NCI-H187 treated with DMSO at 0.1 percent for 48 hours (cell line): ENCODE measurements around the gene SMARCC1.
A peak's percentile ranks its signal among the peaks of the same experiment; 100 is the strongest.
"Not testable (repeated sequence)": the region's sequence is repeated elsewhere in the genome, so short reads cannot be mapped to it uniquely, and the experiment has no call there.

Source experiments
- DNase-seq: peaks from one replicate; lab custom pipeline; 2025; lab: John Stamatoyannopoulos, UW

Gene SMARCC1

DNA sequence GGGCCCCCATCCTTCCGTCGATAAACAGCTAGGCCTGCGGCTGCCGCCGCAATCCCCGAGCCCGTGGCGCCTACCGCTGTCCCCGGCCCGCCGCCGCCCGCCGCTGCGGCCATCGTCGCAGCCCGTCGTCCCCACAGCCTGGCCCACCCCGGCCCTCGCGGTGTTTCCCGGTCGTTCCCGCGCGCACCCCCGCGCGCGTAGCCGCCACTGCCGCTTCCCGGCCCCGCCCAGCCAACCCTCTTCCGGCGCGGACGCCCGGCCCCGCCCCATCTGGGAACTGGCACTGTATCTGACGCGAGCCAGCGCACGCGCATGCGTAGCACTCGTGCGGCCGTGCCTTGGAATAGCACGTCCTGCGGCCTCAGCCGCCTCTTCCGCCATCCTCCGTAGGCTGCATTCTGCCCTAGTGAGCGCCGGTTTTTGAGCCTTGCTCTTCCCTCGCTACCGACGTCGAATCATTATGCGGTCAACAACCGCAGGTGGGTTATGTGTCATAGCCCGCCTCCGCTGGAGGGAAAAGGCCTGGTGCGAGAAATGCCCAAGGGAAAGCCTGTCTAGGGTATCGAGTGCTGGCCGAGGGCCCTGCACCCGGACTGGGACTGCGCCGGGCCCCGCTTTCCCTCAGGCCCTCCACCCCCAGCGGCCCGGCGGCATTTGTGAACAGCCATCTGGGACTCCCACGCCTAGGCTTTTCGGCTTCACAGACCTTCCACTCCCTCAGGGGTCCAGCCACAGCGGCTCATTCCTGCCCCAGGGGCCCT, at the start of gene SMARCC1:
TSS of gene SMARCC1 (minus strand) at position 209 of the 761 bp plus-strand sequence. CDS start at position 113, 96 bp downstream.
- peak; percentile 48 for DNase-seq

DNA sequence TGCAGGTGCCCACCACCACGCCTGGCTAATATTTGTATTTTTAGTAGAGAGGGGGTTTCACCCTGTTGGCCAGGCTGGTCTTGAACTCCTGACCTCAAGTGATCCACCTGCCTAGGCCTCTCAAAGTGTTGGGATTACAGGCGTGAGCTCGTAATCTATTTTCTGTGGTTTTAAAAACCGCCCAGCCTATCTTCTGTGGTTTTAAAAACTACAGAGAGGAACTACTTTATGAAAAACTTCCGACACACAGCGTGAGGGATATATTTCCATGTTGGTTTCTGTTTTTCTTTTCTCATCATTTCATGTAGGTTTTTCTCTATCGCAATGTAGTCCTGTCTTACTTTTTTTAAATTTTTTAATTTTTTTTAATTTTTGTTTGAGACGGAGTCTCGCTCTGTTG, 47.8 kb upstream of the SMARCC1 start:
- not testable (repeated sequence) for DNase-seq

DNA sequence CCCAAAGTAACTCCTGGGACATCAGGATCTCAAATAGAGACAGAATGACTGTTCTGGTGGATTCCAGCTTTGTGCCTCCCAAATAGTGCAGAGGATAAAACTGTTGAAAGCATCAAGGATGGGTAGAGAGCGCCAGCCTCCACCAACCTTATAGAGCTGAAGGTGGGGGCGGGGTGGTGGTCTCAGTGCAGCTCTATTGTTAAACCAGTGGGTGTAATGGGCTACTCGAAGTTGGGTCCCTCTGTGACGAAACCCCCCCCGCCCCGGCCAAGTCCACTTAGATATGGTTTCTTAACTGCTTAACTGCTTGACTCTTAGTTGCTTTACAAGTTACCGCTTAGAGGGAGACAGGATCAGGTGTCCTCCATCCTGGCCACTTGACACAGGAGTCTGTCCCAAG, 43.9 kb upstream of the SMARCC1 start:
- no peak for DNase-seq

DNA sequence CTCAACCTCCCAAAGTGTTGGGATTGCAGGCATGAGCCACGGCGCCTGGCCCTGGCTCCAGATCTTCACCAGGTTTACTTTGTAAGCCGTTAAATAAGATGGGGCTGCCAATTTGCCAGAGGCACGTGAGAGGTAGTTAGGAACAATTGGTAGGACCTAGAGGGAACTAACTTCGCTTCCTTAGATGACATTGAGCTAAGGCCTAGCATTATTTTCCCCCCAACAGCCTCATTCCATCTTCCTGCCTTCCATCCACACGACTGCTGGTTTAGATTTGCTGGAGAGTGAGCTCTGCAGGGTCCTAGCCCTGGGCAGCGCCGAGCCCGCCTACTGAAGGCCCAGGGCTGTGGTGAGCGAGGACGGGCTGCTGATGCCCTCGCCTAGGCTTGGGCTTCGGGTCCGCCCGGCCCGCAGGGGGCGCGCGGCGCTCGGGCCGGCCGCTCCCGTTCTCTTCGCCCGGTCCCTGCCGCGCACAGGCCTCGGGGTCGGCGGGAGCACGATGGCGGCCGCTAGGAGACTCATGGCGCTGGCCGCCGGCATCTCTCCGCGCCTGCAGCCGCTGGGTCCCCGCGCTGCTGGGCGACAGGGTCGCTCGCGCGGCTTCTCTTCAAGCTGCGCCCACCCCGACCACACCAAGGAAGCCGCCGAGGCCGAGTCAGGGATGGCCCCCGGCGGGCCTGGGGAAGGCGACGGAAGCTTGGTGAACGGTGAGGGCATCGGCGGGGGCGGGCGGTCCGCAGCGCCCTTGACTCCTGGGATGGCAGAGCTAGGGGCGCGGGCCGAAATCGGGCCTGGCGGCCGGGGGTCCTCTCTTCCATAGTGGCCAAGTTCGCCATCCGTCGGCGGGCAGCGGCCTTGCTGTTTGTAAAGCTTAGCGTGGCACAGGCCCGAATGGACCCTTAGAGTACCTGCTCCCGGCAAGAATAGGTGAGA, 43.1 kb upstream of the SMARCC1 start:
- DNase-seq: no peak

DNA sequence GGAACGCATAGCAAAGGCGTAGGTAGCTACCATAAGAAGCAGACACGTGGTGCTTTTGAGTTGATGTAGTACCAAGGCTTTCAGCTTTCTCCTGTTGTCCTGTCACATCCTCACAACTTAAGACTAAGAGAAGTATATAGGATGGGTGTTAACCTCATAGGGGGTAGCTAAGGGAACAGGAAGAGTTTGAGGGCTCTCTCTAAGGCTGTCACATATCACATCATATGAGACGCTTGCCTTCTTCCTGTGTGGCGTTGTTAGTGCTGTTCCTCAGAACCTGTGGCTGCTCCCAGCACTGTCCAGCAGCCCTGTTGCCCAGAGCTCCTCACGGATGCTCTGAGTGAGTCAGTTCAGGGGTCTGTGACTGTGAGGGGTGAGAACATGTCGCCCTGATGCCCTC, 35.9 kb upstream of the SMARCC1 start:
- DNase-seq: no peak

DNA sequence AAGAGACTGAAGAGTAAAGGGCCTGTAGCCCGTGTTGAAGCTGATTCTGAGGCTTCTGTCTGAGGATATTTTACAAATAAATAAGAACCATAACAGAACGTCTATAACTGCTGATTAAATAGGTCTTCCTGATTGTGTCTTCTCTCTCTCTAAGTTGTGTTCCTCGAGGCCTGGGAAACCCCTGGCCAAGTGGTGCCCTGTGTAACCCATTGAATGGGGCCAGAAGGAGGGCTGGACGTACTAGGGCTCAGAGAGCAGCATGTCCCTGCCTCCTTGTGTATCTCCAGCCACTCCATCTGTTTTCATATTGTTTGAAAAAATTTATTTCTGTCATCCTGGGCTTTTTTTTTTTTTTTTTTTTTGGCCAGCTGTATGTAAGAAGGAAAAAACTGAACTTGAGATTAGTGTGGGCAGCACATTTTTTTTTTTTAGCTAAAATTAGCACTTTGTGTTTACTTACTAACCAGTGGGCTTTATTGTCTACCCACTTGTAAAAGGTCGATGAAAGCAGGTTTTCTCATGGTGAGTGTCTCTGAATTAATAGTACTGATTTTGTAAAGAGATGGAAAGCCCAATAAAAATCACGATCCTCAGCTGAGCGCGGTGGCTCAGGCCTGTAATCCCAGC, 32.0 kb upstream of the SMARCC1 start:
- no peak for DNase-seq

DNA sequence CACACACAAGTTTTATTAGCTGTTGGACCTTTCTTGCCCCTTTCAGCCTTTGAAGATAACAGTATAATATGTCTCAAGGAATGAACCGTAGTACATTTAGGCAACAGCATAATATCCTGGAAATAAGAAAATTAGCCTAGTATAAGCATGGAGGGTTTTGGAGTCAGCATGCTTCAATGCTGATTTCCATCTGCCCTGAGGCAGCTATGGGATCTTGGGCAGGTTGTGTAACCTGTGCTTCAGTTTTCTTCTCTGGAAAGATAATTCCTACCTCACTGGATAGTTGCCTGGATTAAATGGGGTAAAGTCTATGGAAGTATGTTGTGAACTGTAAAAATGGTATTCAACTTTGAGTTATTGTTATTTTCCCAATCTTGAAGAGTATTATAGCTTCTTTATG, 22.9 kb upstream of the SMARCC1 start:
- no peak for DNase-seq

DNA sequence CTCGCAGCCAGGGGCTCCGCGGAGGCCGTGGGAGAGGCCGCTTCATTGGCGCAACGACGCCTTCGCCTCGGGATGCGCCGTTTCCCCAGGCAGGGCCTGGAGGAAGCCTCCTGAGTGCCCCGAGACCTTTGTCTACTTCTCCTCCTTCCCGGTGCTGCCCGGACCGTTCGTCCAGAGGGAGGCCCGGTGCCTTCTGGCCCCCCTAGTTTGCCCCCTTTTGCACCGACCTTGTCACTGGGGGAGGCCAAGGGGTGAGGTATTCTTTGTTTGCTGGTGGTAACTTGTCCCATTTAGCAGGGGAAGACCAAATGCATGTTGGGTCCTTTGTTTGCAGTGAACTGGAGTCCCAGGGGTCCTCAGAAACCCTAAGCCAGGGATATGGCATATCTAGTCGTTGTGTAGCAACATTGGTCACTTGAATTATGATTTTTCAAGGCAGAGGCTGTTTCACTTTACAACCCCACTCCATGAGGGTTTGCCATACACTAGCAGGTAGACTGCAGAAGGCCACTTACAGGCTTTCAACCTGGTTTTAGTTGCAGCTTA, 21.9 kb upstream of the SMARCC1 start:
- DNase-seq: no peak

DNA sequence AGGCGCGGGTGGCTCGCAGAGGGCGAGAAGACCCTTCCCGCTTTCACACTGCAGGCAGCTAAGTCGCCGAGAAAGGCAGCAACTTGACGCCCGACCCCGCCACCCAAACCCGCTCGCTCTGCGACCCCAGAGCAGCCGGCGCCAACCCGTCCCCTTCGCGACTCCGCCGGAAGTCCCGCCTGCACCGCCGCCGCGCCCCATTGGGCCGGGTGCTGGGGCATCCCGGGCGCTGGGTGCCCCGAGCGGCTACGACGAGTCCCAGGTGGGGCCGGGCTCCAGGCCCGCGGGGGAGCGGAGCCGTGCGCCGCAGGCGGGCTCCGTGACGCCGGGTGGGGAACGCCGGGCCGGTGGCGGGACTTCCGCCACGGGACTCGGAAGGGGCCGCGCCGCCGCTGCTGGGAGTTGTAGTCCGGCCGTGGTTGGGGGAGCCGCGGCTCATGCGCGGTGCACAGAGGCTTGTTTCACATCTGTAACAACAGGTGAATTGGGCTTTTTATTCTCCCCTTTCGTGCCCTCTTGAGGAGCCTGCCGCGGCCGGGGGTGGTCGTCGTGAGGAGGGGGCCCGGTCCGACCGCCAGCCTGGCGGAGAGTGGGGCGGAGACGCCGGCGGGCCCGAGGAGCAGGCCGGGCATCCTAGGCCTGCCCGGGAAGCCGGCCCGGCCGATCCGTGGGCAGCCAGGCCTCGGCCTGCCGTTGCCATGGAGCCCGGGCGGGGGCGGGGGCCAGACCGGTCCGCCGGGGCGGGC, 21.2 kb upstream of the SMARCC1 start, which contains the start of gene DHX30:
TSS of gene DHX30 (plus strand) at position 405 of the 746 bp plus-strand sequence. CDS start 7,546 bp downstream, outside the sequence.
- peak; percentile 2 for DNase-seq

DNA sequence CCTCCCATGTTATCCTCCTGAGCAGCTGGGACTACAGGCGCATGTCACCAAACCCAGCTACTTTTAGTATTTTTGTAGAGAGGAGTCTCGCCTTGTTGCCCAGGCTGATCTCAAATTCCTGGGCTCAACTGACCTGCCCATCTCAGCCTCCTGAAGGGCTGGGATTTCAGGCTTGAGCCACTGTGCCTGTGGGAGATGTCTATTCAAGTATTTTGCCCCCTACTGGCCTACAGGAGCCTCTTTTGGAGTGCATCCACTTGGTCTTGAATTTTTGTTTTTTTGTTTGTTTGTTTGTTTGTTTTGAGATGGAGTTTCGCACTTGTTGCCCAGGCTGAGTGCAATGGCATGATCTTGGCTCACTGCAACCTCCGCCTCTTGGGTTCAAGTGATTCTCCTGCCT, 18.0 kb upstream of the SMARCC1 start:
- no peak for DNase-seq

DNA sequence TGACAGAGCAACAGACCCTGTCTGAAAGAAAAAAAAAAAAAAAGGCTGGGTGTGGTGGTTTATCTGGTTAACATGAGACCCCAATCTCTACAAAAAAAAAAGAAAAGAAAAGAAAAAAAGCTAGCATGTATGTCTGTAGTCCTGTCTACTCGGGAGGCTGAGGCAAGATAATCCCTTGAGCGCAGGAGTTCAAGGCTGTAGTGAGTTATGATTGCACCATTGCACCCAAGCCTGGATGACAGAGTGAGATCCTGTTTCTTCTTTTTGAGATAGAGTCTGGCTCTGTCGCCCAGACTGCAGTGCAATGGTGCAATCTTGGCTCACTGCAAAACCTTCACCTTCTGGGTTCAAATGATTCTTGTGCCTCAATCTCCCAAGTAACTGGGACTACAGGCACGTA, 12.9 kb upstream of the SMARCC1 start:
- no peak for DNase-seq

DNA sequence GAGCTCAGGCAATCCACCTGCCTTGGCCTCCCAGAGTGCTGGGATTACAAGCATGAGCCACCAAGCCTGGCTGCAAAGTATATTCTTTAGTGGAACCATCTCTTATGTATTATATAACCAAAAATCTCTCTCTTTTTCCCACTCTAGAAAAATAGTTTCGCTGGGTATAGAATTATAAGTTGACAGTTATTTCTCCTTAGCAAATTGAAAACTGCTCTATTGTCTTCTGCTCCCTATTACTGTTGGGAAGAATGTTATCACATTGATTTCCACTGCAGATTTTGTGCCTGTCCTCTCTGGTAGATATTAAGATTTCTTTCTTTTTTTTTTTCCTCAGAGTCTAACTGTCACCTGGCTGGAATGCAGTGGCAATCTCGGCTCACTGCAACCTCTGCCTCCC, 11.0 kb upstream of the SMARCC1 start:
- DNase-seq: no peak

DNA sequence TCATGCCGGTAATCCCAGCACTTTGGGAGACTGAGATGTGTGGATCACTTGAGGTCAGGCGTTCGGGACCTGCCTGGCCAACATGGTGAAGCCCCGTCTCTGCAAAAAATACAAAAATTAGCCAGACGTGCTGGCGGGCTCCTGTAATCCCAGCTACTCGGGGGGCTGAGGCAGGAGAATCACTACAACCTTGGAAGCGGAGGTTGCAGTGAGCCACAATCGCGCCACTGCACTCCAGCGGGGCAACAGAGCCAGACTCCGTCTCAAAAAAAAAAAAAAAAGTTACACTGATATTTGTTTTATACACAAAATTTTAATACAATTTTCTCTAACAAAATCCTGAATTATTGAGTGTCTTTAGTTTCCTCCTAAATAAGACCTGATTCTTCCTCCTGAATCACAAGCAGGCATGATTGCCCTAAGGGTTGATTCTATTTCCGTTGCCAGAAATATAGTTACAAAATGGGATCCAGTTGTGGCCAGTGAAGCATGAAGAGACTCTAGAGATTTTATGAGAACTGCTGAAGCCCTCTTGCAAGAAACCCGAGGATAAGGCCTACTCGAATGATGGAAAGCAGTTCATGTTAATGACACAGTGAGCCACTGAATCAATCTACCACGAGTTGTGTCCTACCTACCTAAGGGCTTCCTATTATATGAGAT, 9.6 kb upstream of the SMARCC1 start:
- DNase-seq: no peak

DNA sequence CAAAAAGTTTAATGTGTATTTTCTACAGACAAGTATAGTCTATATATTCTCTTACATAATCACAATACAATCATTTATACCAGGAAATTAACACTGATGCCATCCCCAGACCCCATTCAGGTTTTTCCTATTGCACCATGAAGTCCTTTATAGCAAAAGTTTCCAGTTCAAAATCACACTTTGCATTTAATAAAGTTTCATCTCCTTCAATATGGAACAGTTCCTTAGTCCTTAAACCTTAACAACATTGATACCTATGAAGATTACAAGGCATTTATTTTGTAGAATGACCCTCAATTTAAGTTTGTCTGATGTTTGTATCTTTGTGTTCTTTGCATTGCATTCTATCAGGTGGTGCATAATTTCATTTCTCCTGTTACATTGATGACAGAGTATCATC, 2.0 kb upstream of the SMARCC1 start:
- no peak for DNase-seq

DNA sequence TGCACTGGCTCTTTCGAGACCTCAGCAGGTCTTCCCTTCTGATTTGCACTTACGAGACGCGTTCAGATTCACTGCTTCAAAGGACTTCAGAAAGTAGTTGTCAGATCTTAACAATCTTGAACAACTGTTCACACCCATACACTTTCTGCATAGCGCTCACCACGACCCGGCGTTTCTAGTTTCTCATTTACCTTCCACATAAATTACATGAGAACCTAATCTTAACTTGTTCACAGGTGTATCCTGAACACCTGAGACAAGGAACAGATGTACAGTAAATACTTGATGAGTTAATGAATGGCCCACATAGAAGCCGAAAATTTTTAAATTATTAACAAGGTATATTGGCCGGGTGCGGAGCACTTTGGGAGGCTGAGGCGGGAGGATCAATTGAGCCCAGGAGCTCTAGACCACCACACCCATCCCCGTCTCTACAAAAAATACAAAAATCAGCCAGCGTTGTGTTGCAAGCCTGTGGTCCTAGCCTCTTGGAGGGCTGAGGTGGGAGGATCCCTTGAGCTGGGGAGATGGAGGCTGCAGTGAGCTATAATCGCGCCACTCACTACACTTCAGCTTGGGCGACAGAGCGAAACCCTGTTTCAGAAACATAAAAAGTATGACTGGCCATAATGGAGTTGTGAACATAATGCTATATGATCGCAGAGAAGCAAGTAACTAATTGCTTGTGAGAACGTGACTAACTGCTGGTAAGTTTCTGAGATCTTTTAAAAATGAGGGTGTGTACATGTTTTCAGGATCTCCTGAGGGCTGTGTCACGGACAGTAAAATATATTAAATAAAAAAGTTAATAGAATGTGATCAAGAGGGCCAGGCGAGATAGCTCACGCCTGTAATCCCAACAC, 984 bp upstream of the SMARCC1 start:
- no peak for DNase-seq

DNA sequence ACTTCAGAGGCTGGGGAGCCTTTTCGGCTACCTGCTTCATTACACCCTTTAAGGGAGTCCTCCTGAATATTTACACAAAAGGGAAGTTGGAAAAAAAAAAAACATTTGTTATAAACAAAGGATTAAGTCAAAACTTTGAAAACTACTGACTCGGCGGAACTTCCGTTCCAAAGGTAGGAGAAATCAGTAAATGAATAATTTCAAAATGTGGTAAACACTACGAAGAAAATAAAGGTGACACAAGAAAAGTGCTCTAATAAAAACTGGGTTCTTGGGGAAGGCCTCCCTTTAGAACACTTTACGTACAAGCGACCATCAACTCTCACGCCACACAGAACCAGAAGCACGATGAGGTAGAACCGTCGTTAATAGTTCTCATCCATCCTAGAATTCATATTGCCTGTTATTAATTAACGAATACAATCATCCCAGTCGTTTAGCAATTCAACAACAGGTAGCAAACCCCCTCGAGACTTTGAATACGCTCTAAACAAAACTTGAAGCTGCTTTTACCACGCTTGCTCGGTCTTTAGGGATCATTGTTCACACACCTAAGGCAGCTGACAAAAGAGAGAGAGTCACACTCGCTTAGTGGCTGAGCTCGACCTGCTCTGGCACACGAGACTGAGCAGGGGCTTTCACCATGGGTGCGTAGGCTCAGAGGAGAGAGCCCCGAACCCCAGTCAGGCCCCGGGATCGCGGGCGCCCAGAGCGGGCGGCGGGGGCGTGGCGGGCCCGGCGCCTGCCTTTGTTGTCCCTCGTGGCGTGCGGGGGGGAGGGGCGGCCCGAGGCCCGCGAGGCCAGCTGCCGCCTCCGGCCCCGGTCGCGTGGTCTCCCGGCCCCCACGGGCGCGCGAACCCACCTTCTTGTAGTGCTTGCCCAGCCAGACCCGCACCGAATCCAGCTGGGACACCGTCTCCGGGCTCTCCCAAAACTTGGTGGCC, 680 bp downstream of the SMARCC1 start:
- DNase-seq: no peak

DNA sequence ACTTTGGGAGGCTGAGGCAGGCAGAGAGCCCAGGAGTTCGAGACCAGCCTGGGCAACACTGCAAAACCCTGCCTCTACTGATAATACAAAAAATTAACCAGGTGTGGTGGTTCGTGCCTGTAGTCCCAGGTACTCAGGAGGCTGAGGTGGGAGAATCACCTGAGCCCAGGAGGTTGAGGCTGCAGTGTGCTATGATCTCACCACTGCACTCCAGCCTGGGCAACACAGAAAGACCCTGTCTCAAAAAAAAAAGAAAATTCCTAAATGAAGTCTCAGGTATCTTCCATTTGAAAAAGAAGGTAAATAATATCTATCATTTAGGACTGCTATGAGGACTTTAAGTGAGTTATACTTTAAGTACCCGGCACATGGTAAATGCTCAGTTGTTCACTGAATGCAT, 2.9 kb downstream of the SMARCC1 start:
- DNase-seq: no peak

DNA sequence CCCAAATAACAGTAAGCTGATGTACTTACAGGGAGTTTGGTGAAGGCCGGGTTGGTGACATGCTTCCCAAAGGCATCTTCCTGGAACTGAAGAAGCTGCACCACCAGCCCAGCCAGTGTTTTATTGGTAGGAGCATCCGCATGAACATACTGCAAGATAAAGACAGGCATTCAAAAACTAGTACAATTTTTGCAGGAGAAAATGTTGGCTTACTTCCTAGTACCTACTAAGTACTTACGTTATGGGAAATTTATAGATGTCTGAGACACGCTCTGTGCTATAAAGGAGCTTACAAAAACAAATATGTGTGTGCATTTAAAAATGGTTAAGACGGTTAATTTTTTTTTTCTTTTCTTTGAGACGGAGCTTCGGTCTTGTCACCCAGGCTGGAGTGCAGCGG, 8.9 kb downstream of the SMARCC1 start:
- no peak for DNase-seq

DNA sequence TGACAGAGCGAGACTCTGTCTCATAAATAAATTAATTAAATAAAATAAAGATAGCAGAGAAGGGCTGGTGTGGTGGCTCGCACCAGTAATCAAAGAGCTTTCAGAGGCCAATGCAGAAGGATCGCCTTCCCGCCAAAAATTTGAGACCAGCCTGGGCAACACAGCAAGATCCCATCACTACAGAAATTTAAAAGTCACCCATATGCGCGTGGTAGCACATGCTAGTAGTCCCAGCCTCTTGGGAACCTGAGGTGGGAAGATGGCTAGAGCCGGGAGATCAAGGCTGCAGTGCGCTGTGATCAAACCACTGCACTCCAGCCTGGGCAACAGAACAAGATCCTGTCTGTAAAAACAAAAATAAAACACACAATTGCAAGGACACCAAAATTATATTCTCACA, 9.6 kb downstream of the SMARCC1 start:
- DNase-seq: no peak
